ENCODE data around the gene WWOX. TPM values are rescaled to one million over a fixed set of nuclear protein-coding genes. Genes with fewer than 3 reads are reported as not detected.
A peak's percentile ranks its signal among the peaks of the same experiment; 100 is the strongest.

The WWOX gene
- total RNA-seq, 1 experiment from 2014 or later = 28.3 TPM

- Histone ChIP-seq H3K27me3 (ENCODE audit: low read length) (no peaks in the 10 kb centered on the region), H3K36me3 (ENCODE audit: low read depth, low read length) (no peaks in the 10 kb centered on the region), H3K27ac (ENCODE audit: low read length) (no peak overlapping the region), H3K9me3 (ENCODE audit: low read length) (no peaks in the 10 kb centered on the region), H3F3A (ENCODE audit: low read length, unreplicated experiment) (no peaks in the 10 kb centered on the region), H4K20me1 (ENCODE audit: low read length) (no peaks in the 10 kb centered on the region), H3K9me2 (replicated peaks; ENCODE audit: low read length) (no peaks in the 10 kb centered on the region), H3K9ac (ENCODE audit: low read length) (no peak overlapping the region), H3K4me2 (ENCODE audit: low read length) (no peak overlapping the region), H3K79me2 (ENCODE audit: low read length) (no peaks in the 10 kb centered on the region), H3K4me1 (ENCODE audit: insufficient read depth, low read length) (peaks cover 10% of the 10 kb centered on the region), H2AFZ (ENCODE audit: low read length) (no peak overlapping the region), H3K4me3 (ENCODE audit: low read length) (no peak overlapping the region)
- no peak for ATAC-seq
- ChIA-PET POLR2A (ENCODE audit: unreplicated experiment) (no interaction called here), CTCF (no interaction called here)
- intact Hi-C loops (cut with micrococcal nuclease) = no loop called here
- no TSS peak for BruUV-seq (replicated peaks)
- TF ChIP-seq EZH2 (IDR thresholded peaks at IDR 0.05; ENCODE audit: low read length, unreplicated experiment) (no peak), CTCF (conservative IDR thresholded peaks at IDR 0.05; ENCODE audit: low read depth, low read length) (no peak), EZH2phosphoT487 (IDR thresholded peaks at IDR 0.05; ENCODE audit: borderline replicate concordance, low read length) (no peak)
- no peak for DNase-seq
These were observed 206.9 kb downstream of the WWOX start for GRCh38 chr16:78306361-78306760.

- Histone ChIP-seq H3K27ac (ENCODE audit: low read length) (no peak overlapping the region), H2AFZ (ENCODE audit: low read length) (no peak overlapping the region), H3K9me3 (ENCODE audit: low read length) (no peaks in the 10 kb centered on the region), H3K27me3 (ENCODE audit: low read length) (no peaks in the 10 kb centered on the region), H3K9me2 (replicated peaks; ENCODE audit: low read length) (no peaks in the 10 kb centered on the region), H3K4me1 (ENCODE audit: insufficient read depth, low read length) (peaks cover 10% of the 10 kb centered on the region), H3K4me3 (ENCODE audit: low read length) (no peak overlapping the region), H3K4me2 (ENCODE audit: low read length) (peak overlapping the region; percentile 60), H4K20me1 (ENCODE audit: low read length) (no peaks in the 10 kb centered on the region), H3K79me2 (ENCODE audit: low read length) (no peaks in the 10 kb centered on the region), H3K9ac (ENCODE audit: low read length) (no peak overlapping the region), H3F3A (ENCODE audit: low read length, unreplicated experiment) (no peaks in the 10 kb centered on the region), H3K36me3 (ENCODE audit: low read depth, low read length) (no peaks in the 10 kb centered on the region)
- DNase-seq = peak; percentile 53
- ChIA-PET CTCF (no interaction called here), POLR2A (ENCODE audit: unreplicated experiment) (no interaction called here)
- BruUV-seq (replicated peaks) = no TSS peak
- TF ChIP-seq CTCF (conservative IDR thresholded peaks at IDR 0.05; ENCODE audit: low read depth, low read length) (no peak), EZH2phosphoT487 (IDR thresholded peaks at IDR 0.05; ENCODE audit: borderline replicate concordance, low read length) (no peak), EZH2 (IDR thresholded peaks at IDR 0.05; ENCODE audit: low read length, unreplicated experiment) (no peak)
- intact Hi-C loops (cut with micrococcal nuclease) = no loop called here
- no peak for ATAC-seq
These were observed 208.5 kb downstream of the WWOX start for GRCh38 chr16:78307824-78308528.

- ATAC-seq (no peak), DNase-seq (no peak)
- Histone ChIP-seq H3K4me1 (ENCODE audit: insufficient read depth, low read length) (peaks cover 10% of the 10 kb centered on the region), H3K36me3 (ENCODE audit: low read depth, low read length) (no peaks in the 10 kb centered on the region), H3K79me2 (ENCODE audit: low read length) (no peaks in the 10 kb centered on the region), H3K9me2 (replicated peaks; ENCODE audit: low read length) (no peaks in the 10 kb centered on the region), H3K27me3 (ENCODE audit: low read length) (no peaks in the 10 kb centered on the region), H3K9ac (ENCODE audit: low read length) (no peak overlapping the region), H2AFZ (ENCODE audit: low read length) (no peak overlapping the region), H3K9me3 (ENCODE audit: low read length) (no peaks in the 10 kb centered on the region), H3K4me3 (ENCODE audit: low read length) (no peak overlapping the region), H4K20me1 (ENCODE audit: low read length) (no peaks in the 10 kb centered on the region), H3K27ac (ENCODE audit: low read length) (no peak overlapping the region), H3F3A (ENCODE audit: low read length, unreplicated experiment) (no peaks in the 10 kb centered on the region), H3K4me2 (ENCODE audit: low read length) (no peak overlapping the region)
- POLR2A ChIA-PET (ENCODE audit: unreplicated experiment) = no interaction called here
- intact Hi-C loops (cut with micrococcal nuclease) = no loop called here
- CTCF ChIA-PET = no interaction called here
- BruUV-seq (replicated peaks) = no TSS peak
- no peak for TF ChIP-seq EZH2phosphoT487 (IDR thresholded peaks at IDR 0.05; ENCODE audit: borderline replicate concordance, low read length)
- no peak for TF ChIP-seq EZH2 (IDR thresholded peaks at IDR 0.05; ENCODE audit: low read length, unreplicated experiment)
- no peak for TF ChIP-seq CTCF (conservative IDR thresholded peaks at IDR 0.05; ENCODE audit: low read depth, low read length)
These were observed 210.3 kb downstream of the WWOX start for GRCh38 chr16:78309763-78310162.
